K562 (cell line): Measurements from ENCODE around the gene ARHGAP28.

ENCODE experiments used
- EZH2 ChIP-seq: IDR thresholded peaks from 2 replicates; pipeline ENCODE4 v1.6.1; 2012; ENCODE audit warnings: low read depth, mild to moderate bottlenecking, inconsistent platforms, low read length, borderline replicate concordance
- NR2C1 ChIP-seq, 2 experiments: fragments of 450-650 bp; IDR thresholded peaks; 2 replicates each; pipeline ENCODE4 v1.6.1; 2017; ENCODE audit warnings: mild to moderate bottlenecking in 2 of 2, antibody characterized with exemption in 1 of 2, inconsistent platforms in 1 of 2, missing compliant biosample characterization in 1 of 2, missing genetic modification characterization in 1 of 2
- POLR2A ChIP-seq: fragments of 450-650 bp; conservative IDR thresholded peaks from 2 replicates; pipeline ENCODE4 v1.6.1; 2016
- POLR2AphosphoS2 ChIP-seq: IDR thresholded peaks from 2 replicates; pipeline ENCODE4 v1.6.1; 2012; ENCODE audit warnings: low read length, improper control_type of control experiment
- SAFB2 ChIP-seq: fragments of 200-400 bp; formaldehyde crosslinking; IDR thresholded peaks from 2 replicates; pipeline ENCODE4 v1.6.1; 2018; ENCODE audit warnings: borderline replicate concordance, low read length, low read depth, moderate library complexity; ENCODE audit not compliant: severe bottlenecking
- TCF7L2 ChIP-seq: fragments of 150-350 bp; IDR thresholded peaks from 2 replicates; pipeline ENCODE4 v1.6.1; 2016; ENCODE audit warnings: low read depth, mild to moderate bottlenecking, low read length, moderate library complexity
- ZNF212 ChIP-seq: fragments of 450-650 bp; formaldehyde crosslinking; IDR thresholded peaks from 2 replicates; pipeline ENCODE4 v1.4.0; 2020; ENCODE audit warnings: mild to moderate bottlenecking
- TF ChIP-seq, protein P1 (sequence below), 3 experiments: IDR thresholded peaks in 2 of 3; conservative IDR thresholded peaks in 1 of 3; 2 replicates each; pipeline ENCODE4 v1.5.1; 2011 to 2012; ENCODE audit warnings: low read length in 3 of 3, mild to moderate bottlenecking in 3 of 3, control low read depth in 2 of 3, improper control_type of control experiment in 1 of 3, inconsistent platforms in 1 of 3, low read depth in 1 of 3, mixed read lengths in 1 of 3, moderate library complexity in 1 of 3; ENCODE audit not compliant: insufficient read depth in 2 of 3

DNA sequence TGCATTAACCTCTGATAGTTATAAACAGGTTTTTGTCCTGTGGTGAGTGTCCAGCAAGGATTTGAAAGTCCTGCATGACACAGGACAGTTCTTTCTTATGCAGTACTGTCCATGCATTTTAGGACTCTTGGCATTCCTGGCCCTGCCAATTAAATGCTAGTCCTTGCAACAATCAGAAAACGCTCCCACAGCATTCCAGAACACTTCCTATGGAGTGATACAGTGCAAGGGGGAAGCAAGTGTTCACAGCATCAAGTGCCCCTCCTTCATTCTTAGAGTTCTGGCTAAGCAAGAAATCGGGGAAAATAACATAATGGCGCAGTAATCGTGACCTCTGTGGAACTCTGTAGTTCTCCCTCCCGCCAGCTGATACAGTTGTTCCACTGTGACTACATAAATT is 62.9 kb downstream of the ARHGAP28 start:
- TF ChIP-seq SAFB2 (no peak), EZH2 (no peak), POLR2A (no peak), POLR2AphosphoS2 (no peak), NR2C1 (IDR thresholded peaks at IDR 0.05) (no peak), NR2C1 (tag; IDR thresholded peaks at IDR 0.05) (no peak), ZNF212 (CRISPR knock-in tag) (no peak), TCF7L2 (no peak)
- TF ChIP-seq, protein P1, sequence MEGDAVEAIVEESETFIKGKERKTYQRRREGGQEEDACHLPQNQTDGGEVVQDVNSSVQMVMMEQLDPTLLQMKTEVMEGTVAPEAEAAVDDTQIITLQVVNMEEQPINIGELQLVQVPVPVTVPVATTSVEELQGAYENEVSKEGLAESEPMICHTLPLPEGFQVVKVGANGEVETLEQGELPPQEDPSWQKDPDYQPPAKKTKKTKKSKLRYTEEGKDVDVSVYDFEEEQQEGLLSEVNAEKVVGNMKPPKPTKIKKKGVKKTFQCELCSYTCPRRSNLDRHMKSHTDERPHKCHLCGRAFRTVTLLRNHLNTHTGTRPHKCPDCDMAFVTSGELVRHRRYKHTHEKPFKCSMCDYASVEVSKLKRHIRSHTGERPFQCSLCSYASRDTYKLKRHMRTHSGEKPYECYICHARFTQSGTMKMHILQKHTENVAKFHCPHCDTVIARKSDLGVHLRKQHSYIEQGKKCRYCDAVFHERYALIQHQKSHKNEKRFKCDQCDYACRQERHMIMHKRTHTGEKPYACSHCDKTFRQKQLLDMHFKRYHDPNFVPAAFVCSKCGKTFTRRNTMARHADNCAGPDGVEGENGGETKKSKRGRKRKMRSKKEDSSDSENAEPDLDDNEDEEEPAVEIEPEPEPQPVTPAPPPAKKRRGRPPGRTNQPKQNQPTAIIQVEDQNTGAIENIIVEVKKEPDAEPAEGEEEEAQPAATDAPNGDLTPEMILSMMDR (IDR thresholded peaks at IDR 0.05 in 2 of 3, conservative IDR thresholded peaks at IDR 0.05 in 1 of 3; ENCODE audit: insufficient read depth in 2 of 3, low read depth in 1 of 3, low read length in 3 of 3), result no peak
